CD4-positive, alpha-beta memory T cell (primary cell): Measurements from ENCODE around the gene PLEKHF1. TPM values are rescaled to one million over a fixed set of nuclear protein-coding genes. Genes with fewer than 3 reads are reported as not detected.

Source experiments
- CTCF ChIA-PET: fragments of 350-600 bp; sonication (Branson Sonifier 250); formaldehyde crosslinking; loops from one replicate; lab custom pipeline; 2021; ENCODE audit warnings: inconsistent platforms; ENCODE audit not compliant: partially characterized antibody; lab: Charles Lee
- POLR2A ChIA-PET: fragments of 350-600 bp; sonication (Branson Sonifier 250); formaldehyde crosslinking; loops from one replicate; lab custom pipeline; 2021; ENCODE audit not compliant: partially characterized antibody; lab: Charles Lee
- DNase-seq, 5 donors: peaks; one replicate each; pipeline versions ENCODE4 v3.0.0 to v3.0.0-alpha.2; 2020 to 2022; ENCODE audit warnings: mixed read lengths in 1 of 5
- H3K27ac ChIP-seq: one replicate; pipeline ENCODE4 v1.7.0; 2013; ENCODE audit warnings: low read depth, low read length
- H3K27me3 ChIP-seq: 2 replicates; pipeline ENCODE4 v1.7.0; 2013; ENCODE audit warnings: mild to moderate bottlenecking, low read length, moderate library complexity; ENCODE audit not compliant: insufficient read depth
- H3K36me3 ChIP-seq: 2 replicates; pipeline ENCODE4 v1.7.0; 2013; ENCODE audit warnings: mild to moderate bottlenecking, low read length, moderate library complexity; ENCODE audit not compliant: insufficient read depth
- H3K4me1 ChIP-seq: 2 replicates; pipeline ENCODE4 v1.7.0; 2013; ENCODE audit warnings: mild to moderate bottlenecking, low read length, moderate library complexity; ENCODE audit not compliant: insufficient read depth
- H3K4me3 ChIP-seq, 2 donors: one replicate each; pipeline ENCODE4 v1.7.0; 2013; ENCODE audit warnings: low read length in 2 of 2, mild to moderate bottlenecking in 1 of 2
- H3K9me3 ChIP-seq, 2 donors: one replicate each; pipeline ENCODE4 v1.7.0; 2013; ENCODE audit warnings: low read length in 2 of 2, control low read depth in 1 of 2; ENCODE audit not compliant: control insufficient read depth in 1 of 2
- H3K27ac Mint-ChIP-seq, 7 donors: one replicate each; pipeline ENCODE4 v1.8.0; 2020 to 2021; ENCODE audit warnings: mixed read lengths in 7 of 7, mild to moderate bottlenecking in 6 of 7, inconsistent platforms in 3 of 7, moderate library complexity in 3 of 7
- H3K27me3 Mint-ChIP-seq, 2 donors: one replicate each; pipeline ENCODE4 v1.8.0; 2020 to 2021; ENCODE audit warnings: mixed read lengths in 2 of 2
- H3K36me3 Mint-ChIP-seq, 2 donors: one replicate each; pipeline ENCODE4 v1.8.0; 2020 to 2021; ENCODE audit warnings: mixed read lengths in 2 of 2, inconsistent platforms in 1 of 2, mild to moderate bottlenecking in 1 of 2
- H3K4me1 Mint-ChIP-seq, 4 donors: one replicate each; pipeline ENCODE4 v1.8.0; 2020 to 2021; ENCODE audit warnings: mixed read lengths in 4 of 4, mild to moderate bottlenecking in 1 of 4
- H3K4me3 Mint-ChIP-seq, 8 donors: one replicate each; pipeline ENCODE4 v1.8.0; 2020 to 2021; ENCODE audit warnings: mixed read lengths in 8 of 8, mild to moderate bottlenecking in 7 of 8, moderate library complexity in 6 of 8, inconsistent platforms in 3 of 8
- H3K9me3 Mint-ChIP-seq, 8 donors: one replicate each; pipeline ENCODE4 v1.8.0; 2020 to 2021; ENCODE audit warnings: mixed read lengths in 8 of 8, mild to moderate bottlenecking in 5 of 8, inconsistent platforms in 3 of 8, moderate library complexity in 1 of 8
- intact Hi-C: fragments of 100-400 bp; cut with micrococcal nuclease; formaldehyde crosslinking; loops from one replicate; pipeline ENCODE4 v1.15.1; 2023
- polyA plus RNA-seq, 2 donors: library from polyadenylated mRNA; unstranded; fragments of 300-500 nt; fragmentation: Illumina TruSeq; gene quantifications; one replicate each; pipeline ENCODE4 v1.2.3, GENCODE V29; 2021
- total RNA-seq, 2 experiments: library from RNA; stranded (reverse); gene quantifications; one replicate each; pipeline ENCODE4 v1.2.3, GENCODE V29; 2021

PLEKHF1 gene
- total and polyA plus RNA-seq, 4 experiments from 2014 or later, result 15.3 to 36.0 (median 31.8) TPM

GRCh38 chr19:29717051-29717450 lies 51.8 kb downstream of the PLEKHF1 start:
- POLR2A ChIA-PET, result interaction anchor here (1.0 to 6.9 kb wide), 13 partner anchors 23 to 127 kb away, joined by 3 to 151 read pairs (median 8); partner anchors contain the start of genes PLEKHF1 and POP4
- DNase-seq, result no peak
- intact Hi-C loops, result no loop called here

GRCh38 chr19:29724102-29724641 lies 58.9 kb downstream of the PLEKHF1 start:
- Mint-ChIP-seq H3K36me3 (no peaks in the 10 kb centered on the region), H3K4me3 (peak overlapping the region; percentile 29 to 77 (median 65)), H3K27me3 (peaks cover 11 to 29% of the 10 kb centered on the region in 2 donors), H3K4me1 (peaks cover 4 to 11% (median 5%) of the 10 kb centered on the region in 4 donors), H3K27ac (peak overlapping the region in 1 of 7 donors; percentile 50), H3K9me3 (no peaks in the 10 kb centered on the region)
- Histone ChIP-seq H3K27me3 (peaks cover 4% of the 10 kb centered on the region), H3K4me3 (no peak overlapping the region), H3K9me3 (no peaks in the 10 kb centered on the region), H3K36me3 (no peaks in the 10 kb centered on the region), H3K27ac (no peak overlapping the region), H3K4me1 (peaks cover 11% of the 10 kb centered on the region)
- CTCF ChIA-PET, result interaction anchor here (1.3 to 4.9 kb wide), 3 partner anchors 7 to 114 kb away, joined by 7 to 31 read pairs (median 8); no protein-coding TSS in a partner anchor
- intact Hi-C loops, result no loop called here
- POLR2A ChIA-PET, result interaction anchor here (1.0 kb wide), 1 partner anchor 10 kb away, joined by 3 read pairs; the partner anchor contains the start of gene C19orf12
- peak in 3 of 5 donors; percentile 10 to 19 (median 15) for DNase-seq

More at GRCh38 chr19:29717051-29717450, 51.8 kb downstream of the PLEKHF1 start:
- CTCF ChIA-PET, result interaction anchor here (1.1 to 13.2 kb wide), 24 partner anchors 10 to 156 kb away, joined by 3 to 278 read pairs (median 8); partner anchors contain the start of genes PLEKHF1 and POP4
- peak overlapping the region in 2 of 7 donors; percentile 95 to 98 for H3K27ac Mint-ChIP-seq
- Histone ChIP-seq H3K4me3 (no peak overlapping the region), H3K36me3 (no peaks in the 10 kb centered on the region), H3K27ac (no peak overlapping the region), H3K9me3 (no peaks in the 10 kb centered on the region), H3K4me1 (peaks cover 37% of the 10 kb centered on the region), H3K27me3 (no peaks in the 10 kb centered on the region)
- H3K9me3 Mint-ChIP-seq, result no peaks in the 10 kb centered on the region
- peaks cover 0 to 1% of the 10 kb centered on the region in 2 donors for H3K27me3 Mint-ChIP-seq
- H3K4me1 Mint-ChIP-seq, result peaks cover 30 to 42% (median 36%) of the 10 kb centered on the region in 4 donors
- no peak overlapping the region for H3K4me3 Mint-ChIP-seq
- H3K36me3 Mint-ChIP-seq, result peaks cover 0 to 11% of the 10 kb centered on the region in 2 donors

DNA sequence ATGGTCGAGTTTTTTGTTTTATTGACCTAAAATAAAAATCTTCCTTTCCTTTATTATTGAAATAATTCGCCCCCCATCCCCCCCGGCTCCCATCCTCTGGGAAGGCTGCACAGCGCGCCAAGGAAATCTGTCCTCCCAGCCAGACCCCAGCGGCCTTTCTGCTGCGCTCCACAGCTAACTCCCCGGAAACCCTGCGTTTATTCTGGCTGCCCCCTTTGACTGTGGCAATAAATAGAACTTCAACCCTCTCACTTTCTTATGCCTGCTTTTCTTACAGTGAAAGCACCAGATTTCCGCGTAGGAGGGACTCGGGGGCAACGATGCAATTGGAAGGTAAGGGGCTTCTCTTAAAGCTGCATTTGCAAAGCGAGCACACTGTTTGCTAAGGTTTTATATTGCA lies 59.5 kb downstream of the PLEKHF1 start:
- Mint-ChIP-seq H3K36me3 (no peaks in the 10 kb centered on the region), H3K4me1 (peaks cover 4 to 11% (median 5%) of the 10 kb centered on the region in 4 donors), H3K27ac (no peak overlapping the region), H3K4me3 (peak overlapping the region in 5 of 8 donors; percentile 35 to 74 (median 54)), H3K9me3 (no peaks in the 10 kb centered on the region), H3K27me3 (peaks cover 11 to 29% of the 10 kb centered on the region in 2 donors)
- H3K4me3 ChIP-seq, result no peak overlapping the region
- H3K27me3 ChIP-seq, result peaks cover 4% of the 10 kb centered on the region
- no peak overlapping the region for H3K27ac ChIP-seq
- no peak for DNase-seq
- H3K36me3 ChIP-seq, result no peaks in the 10 kb centered on the region
- peaks cover 11% of the 10 kb centered on the region for H3K4me1 ChIP-seq
- CTCF ChIA-PET, result interaction anchor here (0.7 to 8.9 kb wide), 5 partner anchors 8 to 149 kb away, joined by 3 to 145 read pairs (median 7); no protein-coding TSS in a partner anchor
- POLR2A ChIA-PET, result interaction anchor here (1.0 kb wide), 1 partner anchor 10 kb away, joined by 3 read pairs; the partner anchor contains the start of gene C19orf12
- intact Hi-C loops, result no loop called here
- H3K9me3 ChIP-seq, result no peaks in the 10 kb centered on the region

Other genes starting within 250 kb of the PLEKHF1 start
- gene VSTM2B, start 139.5 kb upstream of the PLEKHF1 start, total RNA-seq, result not detected
- gene VSTM2B, start 139.5 kb upstream of the PLEKHF1 start, polyA plus RNA-seq, result not detected
- gene POP4, start 59.2 kb upstream of the PLEKHF1 start, total RNA-seq, result 10 to 100 TPM; 54.1 to 58.4 TPM
- gene POP4, start 59.2 kb upstream of the PLEKHF1 start, polyA plus RNA-seq, result 100 to 1,000 TPM; 141 to 189 TPM
- 10 to 100 TPM; 29.3 to 30.1 TPM for gene C19orf12, start 49.8 kb downstream of the PLEKHF1 start, total RNA-seq
- gene C19orf12, start 49.8 kb downstream of the PLEKHF1 start, polyA plus RNA-seq, result 10 to 100 TPM; 22.7 to 23.6 TPM
- 1 to 10 TPM; 2.9 to 3.4 TPM for gene CCNE1, start 146.5 kb downstream of the PLEKHF1 start, total RNA-seq
- under 1 TPM; 0.50 to 0.89 TPM for gene CCNE1, start 146.5 kb downstream of the PLEKHF1 start, polyA plus RNA-seq